A673 (cell line): ENCODE results near the gene ACP7. TPM values are rescaled to one million over a fixed set of nuclear protein-coding genes. Genes with fewer than 3 reads are reported as not detected.

Experiments
- BruUV-seq: library from RNA; stranded (reverse); fragments of 400-500 nt; replicated peaks from 2 replicates; lab custom pipeline; 2021; lab: Mats Ljungman, UMichigan
- CTCF ChIA-PET: fragments of 300-600 bp; sonication (Branson Sonifier 250); formaldehyde crosslinking; loops from one replicate; lab custom pipeline; 2022; ENCODE audit warnings: antibody characterized with exemption; lab: Charles Lee
- POLR2A ChIA-PET: fragments of 300-600 bp; sonication (Branson Sonifier 250); formaldehyde crosslinking; loops from one replicate; lab custom pipeline; 2022; ENCODE audit warnings: antibody characterized with exemption; ENCODE audit not compliant: low non-redundant PET; lab: Charles Lee
- DNase-seq: peaks from one replicate; pipeline ENCODE4 v3.0.0-alpha.2; 2015; ENCODE audit warnings: low spot score
- H3K27ac ChIP-seq: fragments of 200-600 bp; sonication (generic); 2 replicates; pipeline ENCODE4 v1.5.1; 2016; ENCODE audit warnings: mixed run types, low read depth, mild to moderate bottlenecking, mixed read lengths, antibody characterized with exemption, low read length; ENCODE audit not compliant: poor library complexity, severe bottlenecking
- H3K27me3 ChIP-seq: fragments of 200-600 bp; sonication (generic); replicated peaks from 2 replicates; pipeline ENCODE4 v1.6.1; 2017; ENCODE audit warnings: mixed run types, low read depth, mild to moderate bottlenecking, mixed read lengths, antibody characterized with exemption, low read length; ENCODE audit not compliant: insufficient read depth, poor library complexity
- H3K36me3 ChIP-seq: fragments of 200-600 bp; sonication (generic); 2 replicates; pipeline ENCODE4 v1.6.1; 2016; ENCODE audit warnings: mixed run types, mild to moderate bottlenecking, mixed read lengths, antibody characterized with exemption, low read length; ENCODE audit not compliant: insufficient read depth, poor library complexity, severe bottlenecking
- H3K4me1 ChIP-seq: fragments of 200-600 bp; sonication (generic); 2 replicates; pipeline ENCODE4 v1.6.1; 2017; ENCODE audit warnings: mixed run types, mild to moderate bottlenecking, mixed read lengths, antibody characterized with exemption, low read length; ENCODE audit not compliant: insufficient read depth, poor library complexity, severe bottlenecking
- H3K4me3 ChIP-seq: fragments of 200-600 bp; sonication (generic); 2 replicates; pipeline ENCODE4 v1.5.1; 2016; ENCODE audit warnings: low read depth, mixed run types, mild to moderate bottlenecking, mixed read lengths, low read length; ENCODE audit not compliant: poor library complexity, severe bottlenecking
- H3K9me3 ChIP-seq: fragments of 200-600 bp; sonication (generic); 2 replicates; pipeline ENCODE4 v1.6.1; 2016; ENCODE audit warnings: mixed run types, low read depth, mild to moderate bottlenecking, mixed read lengths, antibody characterized with exemption, low read length; ENCODE audit not compliant: poor library complexity, severe bottlenecking
- CTCF ChIP-seq: fragments of 300-800, 200-600 bp; sonication (generic); conservative IDR thresholded peaks from 2 replicates; pipeline ENCODE4 v1.5.1; 2017; ENCODE audit warnings: low read depth, mild to moderate bottlenecking, antibody characterized with exemption, low read length, moderate library complexity, mixed read lengths
- EZH2 ChIP-seq: fragments of 200-600 bp; sonication (generic); IDR thresholded peaks from 2 replicates; pipeline ENCODE4 v1.6.1; 2017; ENCODE audit warnings: borderline replicate concordance, low read depth, mild to moderate bottlenecking, mixed read lengths, antibody characterized with exemption, low read length; ENCODE audit not compliant: poor library complexity, severe bottlenecking
- intact Hi-C: fragments of 100-400 bp; cut with micrococcal nuclease; formaldehyde crosslinking; loops from one replicate; pipeline ENCODE4 v1.10.0; 2022; ENCODE audit not compliant: unreplicated experiment
- total RNA-seq: library from RNA; stranded (reverse); gene quantifications from 2 replicates; pipeline ENCODE4 v1.2.3, GENCODE V29; 2021

ACP7 gene
- total RNA-seq, 1 experiment from 2014 or later: not detected

- POLR2A ChIA-PET: no interaction called here
- no peaks in the 10 kb centered on the region for H3K4me1 ChIP-seq
- no peak for DNase-seq
Measured at GRCh38 chr19:39139971-39140453, 55.8 kb downstream of the ACP7 start.

GRCh38 chr19:39140594-39140993, 56.4 kb downstream of the ACP7 start:
- DNase-seq: no peak
- POLR2A ChIA-PET: no interaction called here
- no peaks in the 10 kb centered on the region for H3K27me3 ChIP-seq
- intact Hi-C loops: no loop called here
- BruUV-seq: no TSS peak
- H3K4me1 ChIP-seq: no peaks in the 10 kb centered on the region
- H3K4me3 ChIP-seq: no peak overlapping the region
- CTCF ChIA-PET: no interaction called here
- H3K27ac ChIP-seq: no peak overlapping the region
- no peaks in the 10 kb centered on the region for H3K9me3 ChIP-seq
- TF ChIP-seq CTCF: no peak
- no peak for TF ChIP-seq EZH2
- no peaks in the 10 kb centered on the region for H3K36me3 ChIP-seq

More at GRCh38 chr19:39139971-39140453, 55.8 kb downstream of the ACP7 start:
- no peak overlapping the region for H3K4me3 ChIP-seq
- H3K36me3 ChIP-seq: no peaks in the 10 kb centered on the region
- no peak for TF ChIP-seq CTCF
- no peak for TF ChIP-seq EZH2
- intact Hi-C loops: no loop called here
- H3K27ac ChIP-seq: no peak overlapping the region
- no peaks in the 10 kb centered on the region for H3K9me3 ChIP-seq
- CTCF ChIA-PET: no interaction called here
- H3K27me3 ChIP-seq: no peaks in the 10 kb centered on the region
- no TSS peak for BruUV-seq

DNA sequence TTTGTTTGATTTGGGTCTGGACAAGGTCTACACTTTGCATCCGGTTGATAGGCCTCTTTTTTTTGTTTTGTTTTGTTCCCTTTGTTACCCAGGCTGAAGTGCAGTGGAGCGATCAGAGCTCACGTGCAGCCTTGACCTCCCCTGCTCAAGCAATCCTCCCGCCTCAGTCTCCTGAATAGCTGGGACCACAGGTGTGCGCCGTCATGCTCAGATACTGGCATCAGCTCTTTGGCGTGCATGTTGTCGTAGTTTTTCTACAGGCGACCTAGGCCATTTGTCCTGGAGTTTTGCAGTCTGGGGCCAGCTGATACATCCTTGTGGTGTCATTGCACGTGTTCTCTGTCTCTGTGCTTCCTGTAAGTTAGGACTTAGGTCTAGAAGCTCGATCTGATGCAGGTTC, 57.8 kb downstream of the ACP7 start:
- ChIA-PET CTCF (no interaction called here), POLR2A (no interaction called here)
- DNase-seq: no peak
- intact Hi-C loops: no loop called here
- Histone ChIP-seq H3K27ac (no peak overlapping the region), H3K4me1 (no peaks in the 10 kb centered on the region), H3K36me3 (no peaks in the 10 kb centered on the region), H3K9me3 (no peaks in the 10 kb centered on the region), H3K4me3 (no peak overlapping the region), H3K27me3 (no peaks in the 10 kb centered on the region)
- no peak for TF ChIP-seq EZH2
- TF ChIP-seq CTCF: no peak
- BruUV-seq: no TSS peak
